HG02938 (cell line): Measurements from ENCODE around the gene IRF4.

Experiments
- ATAC-seq: cut with Tn5 transposase; IDR thresholded peaks from one replicate; pipeline ENCODE4 v1.9.1; 2021; ENCODE audit warnings: mild to moderate bottlenecking, moderate library complexity; ENCODE audit not compliant: unreplicated experiment

IRF4 gene

GRCh38 chr6:352896-353470 is 38.6 kb upstream of the IRF4 start:
- no peak for ATAC-seq

DNA sequence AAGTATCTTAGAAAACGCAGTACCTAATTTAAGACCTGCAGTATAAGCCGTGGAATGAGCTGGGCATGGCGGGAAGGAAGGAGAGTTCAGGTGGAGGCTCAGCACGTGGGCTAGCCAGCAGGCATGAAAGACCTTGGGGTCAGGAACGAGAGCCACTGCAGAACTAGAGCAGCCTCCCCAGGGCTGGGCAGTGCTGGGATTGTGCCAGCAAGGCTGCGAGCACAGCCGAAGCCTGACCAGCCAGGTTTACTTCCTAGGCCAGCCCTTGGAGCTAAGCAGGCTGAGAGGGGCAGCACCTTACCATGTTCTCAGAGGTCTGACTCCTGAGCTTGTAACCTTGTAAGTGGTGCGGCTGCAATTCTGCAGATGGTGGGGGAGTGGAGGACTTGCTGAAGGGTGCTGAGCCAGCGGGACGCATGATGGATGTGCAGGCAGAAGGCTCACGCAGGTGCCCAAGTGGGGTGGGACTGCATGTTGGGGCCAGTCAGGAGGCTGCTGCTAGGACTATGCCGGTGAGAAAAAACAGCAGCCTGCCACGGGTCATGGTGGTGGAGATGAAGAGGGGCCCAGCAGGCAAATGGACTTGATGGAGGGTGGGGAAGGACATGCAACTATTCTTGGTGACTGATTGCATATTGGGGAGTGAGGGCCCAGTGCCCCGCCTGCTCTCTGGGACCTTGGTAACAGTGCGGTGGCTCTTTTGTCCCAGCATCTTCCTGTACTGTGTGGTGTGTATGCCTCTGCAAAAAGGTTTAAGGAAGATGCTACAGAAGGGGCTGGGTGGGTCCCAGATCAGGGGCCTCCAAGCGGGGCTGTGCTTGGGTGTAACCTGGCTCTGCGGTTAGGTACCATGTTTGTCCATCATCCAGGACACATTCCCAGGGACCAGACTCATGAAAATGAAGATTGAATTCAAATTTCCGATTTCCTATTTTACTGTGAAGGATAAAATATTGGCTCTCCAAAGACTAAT is 37.6 kb upstream of the IRF4 start:
- no peak for ATAC-seq

DNA sequence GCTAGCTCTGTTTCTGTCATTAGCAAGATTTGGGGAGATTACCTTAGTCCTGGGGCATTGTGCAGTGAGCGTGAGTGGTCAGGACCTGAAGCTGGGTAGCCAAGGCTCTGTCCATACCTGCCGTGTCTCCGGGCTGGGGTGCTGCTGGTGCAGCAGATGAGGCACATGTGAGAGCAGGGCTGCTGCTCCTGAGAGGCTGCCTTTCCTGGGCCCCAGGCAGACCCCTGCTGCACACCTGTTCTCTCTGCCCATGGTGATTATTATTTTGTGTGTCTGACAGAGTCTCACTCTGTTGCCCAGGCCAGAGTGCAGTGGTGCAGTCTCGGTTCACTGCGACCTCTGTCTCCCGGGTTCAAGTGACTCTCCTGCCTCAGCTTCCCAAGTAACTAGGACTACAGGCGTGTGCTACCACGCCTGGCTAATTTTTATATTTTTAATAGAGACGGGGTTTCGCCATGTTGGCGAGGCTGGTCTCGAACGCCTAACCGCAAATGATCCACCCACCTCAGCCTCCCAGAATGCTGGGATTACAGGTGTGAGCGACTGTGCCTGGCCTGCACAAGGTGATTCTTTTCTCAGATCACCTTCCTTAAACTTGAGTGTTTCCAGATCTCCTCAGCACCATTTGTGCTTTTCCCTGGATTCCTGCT is 36.8 kb upstream of the IRF4 start:
- ATAC-seq = no peak

GRCh38 chr6:355373-356208 is 36.0 kb upstream of the IRF4 start:
- no peak for ATAC-seq

DNA sequence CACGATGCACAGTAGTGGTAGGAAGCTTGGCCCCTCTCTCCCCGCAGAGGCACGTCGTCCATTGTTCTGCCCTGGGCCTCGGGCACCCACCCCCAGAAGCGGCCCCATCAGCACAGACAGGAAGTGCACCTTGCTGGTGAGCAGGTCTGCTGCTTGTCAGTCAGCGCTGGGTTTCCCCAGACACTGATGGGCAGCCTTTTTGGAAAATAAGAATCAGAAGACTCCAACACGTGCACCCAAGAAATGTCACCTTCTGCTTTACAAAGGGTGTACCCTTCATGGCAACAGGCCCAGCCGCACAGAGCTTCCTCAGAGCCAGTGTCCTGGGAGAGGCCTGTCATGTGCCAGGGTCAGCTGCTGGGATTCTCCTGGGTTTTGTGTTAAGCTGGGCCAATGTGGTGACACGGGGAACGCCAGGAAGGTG is 34.7 kb upstream of the IRF4 start:
- ATAC-seq = peak; percentile 33

DNA sequence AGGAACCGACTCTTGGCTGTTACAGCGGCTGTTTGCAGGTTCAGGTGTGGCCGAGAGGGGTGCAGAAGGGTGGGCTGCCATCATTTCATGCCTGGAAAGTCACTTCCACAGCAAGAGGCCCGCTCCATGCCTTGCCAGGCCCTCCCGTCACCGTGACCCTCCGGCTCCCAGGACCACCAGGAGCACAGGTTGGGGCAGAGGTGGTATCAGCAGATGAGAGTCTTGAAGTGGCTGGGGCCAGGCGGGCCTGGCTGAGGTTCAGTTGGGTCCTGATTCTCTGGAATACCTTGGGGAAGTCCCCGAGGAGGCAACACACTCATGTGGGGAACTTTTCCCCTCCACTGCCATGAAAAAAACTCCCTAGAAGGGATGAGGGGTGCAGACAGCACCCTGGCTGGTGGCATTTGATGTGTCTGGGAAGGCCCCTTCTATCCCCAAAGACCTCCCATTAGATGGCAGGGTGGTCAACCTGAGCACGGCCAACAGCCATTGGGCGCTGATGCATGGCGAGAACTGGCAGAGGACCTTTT is 34.2 kb upstream of the IRF4 start:
- ATAC-seq = no peak

DNA sequence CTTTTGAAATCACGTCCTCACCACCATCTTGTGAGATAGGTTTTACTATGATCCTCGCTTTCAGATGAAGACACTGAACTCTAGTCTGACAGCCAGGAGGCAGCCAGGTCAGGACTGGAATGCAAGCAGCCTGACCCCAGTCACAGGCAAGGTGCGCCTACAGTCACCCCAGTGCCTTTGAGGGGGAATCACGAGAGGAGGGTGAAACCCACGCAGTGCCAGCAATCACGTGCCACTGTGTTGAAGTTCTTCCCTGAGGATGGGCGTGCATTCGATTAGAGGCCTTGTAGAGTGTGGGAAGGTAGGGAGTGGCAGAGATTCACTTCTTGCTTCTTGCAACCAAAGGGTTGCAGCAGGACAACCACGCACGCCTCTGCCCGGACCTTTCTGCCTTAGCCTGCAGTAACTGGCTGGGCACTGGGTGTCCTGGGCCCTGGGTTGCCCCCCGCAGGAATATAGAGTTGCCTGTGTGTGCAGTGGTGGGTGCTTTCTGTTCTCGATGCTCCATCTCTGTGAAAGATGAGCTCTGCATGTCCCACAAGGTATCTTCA is 33.7 kb upstream of the IRF4 start:
- no peak for ATAC-seq

- no peak for ATAC-seq
Observed at GRCh38 chr6:358432-358831, 33.1 kb upstream of the IRF4 start.

- no peak for ATAC-seq
Observed at GRCh38 chr6:358847-359246, 32.7 kb upstream of the IRF4 start.

GRCh38 chr6:359261-360035 is 32.1 kb upstream of the IRF4 start:
- ATAC-seq = no peak

- no peak for ATAC-seq
Observed at GRCh38 chr6:360349-360748, 31.2 kb upstream of the IRF4 start.

GRCh38 chr6:360764-361373 is 30.7 kb upstream of the IRF4 start:
- ATAC-seq = no peak

GRCh38 chr6:361411-362132 is 30.0 kb upstream of the IRF4 start:
- ATAC-seq = no peak

- no peak for ATAC-seq
Observed at GRCh38 chr6:362231-362923, 29.2 kb upstream of the IRF4 start.

DNA sequence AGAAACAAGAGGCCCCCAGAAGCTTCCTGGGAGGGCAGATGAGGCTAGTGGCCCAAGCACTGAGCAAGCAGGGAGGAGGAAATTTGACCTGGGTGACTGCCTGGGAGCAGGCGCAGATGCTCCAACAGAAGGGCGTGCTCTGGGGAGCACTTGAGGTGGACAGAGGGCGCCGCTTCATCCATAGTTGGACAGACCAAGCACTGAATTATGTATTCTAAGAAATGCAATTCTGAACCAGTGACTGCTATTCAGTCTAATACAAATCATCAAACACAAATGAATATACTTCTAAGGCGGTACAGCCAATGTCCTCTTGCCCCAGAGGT is 28.7 kb upstream of the IRF4 start:
- ATAC-seq = no peak

- no peak for ATAC-seq
Observed at GRCh38 chr6:363291-363690, 28.3 kb upstream of the IRF4 start.

DNA sequence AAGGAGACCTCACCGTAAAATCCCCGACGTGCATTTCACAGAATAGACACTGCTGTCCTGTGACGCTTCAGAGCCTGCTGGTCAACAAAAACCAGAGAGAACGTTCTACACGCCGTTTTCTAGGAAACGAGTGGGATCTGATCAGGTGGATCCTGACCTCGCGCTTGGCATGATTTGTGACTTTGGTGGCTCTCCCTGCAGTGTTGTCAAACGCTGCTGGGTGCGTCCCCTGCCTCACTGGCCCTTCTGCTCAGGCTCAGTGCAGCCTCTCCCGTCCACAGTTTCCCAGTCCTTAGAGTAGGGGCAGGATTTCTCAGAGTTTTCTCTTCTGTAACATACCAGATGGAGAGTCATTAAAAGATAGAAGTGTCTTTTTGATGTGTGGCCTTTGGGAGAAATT is 27.6 kb upstream of the IRF4 start:
- no peak for ATAC-seq
